Right renal cortex interstitium (tissue), 3 donors: ENCODE data around the gene FCGR2B. TPM values are rescaled to one million over a fixed set of nuclear protein-coding genes. Genes with fewer than 3 reads are reported as not detected.

Experiments used
- DNase-seq, 3 donors: peaks; one replicate each; pipeline ENCODE4 v3.0.0-alpha.2; 2013; ENCODE audit warnings: low read depth in 3 of 3, low spot score in 2 of 3
- polyA plus RNA-seq, 3 donors: library from polyadenylated mRNA; unstranded; fragments of 120-200 nt; gene quantifications; one replicate each; pipeline ENCODE4 v1.2.1, GENCODE V29; 2013; ENCODE audit not compliant: insufficient read length in 3 of 3

The FCGR2B gene
- polyA plus RNA-seq, 3 donors, result 0.29 to 1.6 (median 0.98) TPM

- peak in 1 of 3 donors; percentile 31 for DNase-seq
Measured at GRCh38 chr1:161727256-161727924, 64.4 kb downstream of the FCGR2B start.

Other genes with a start within 250 kb of the FCGR2B start
- gene FCGR2A, start 157.7 kb upstream of the FCGR2B start, polyA plus RNA-seq, result 1 to 10 TPM; 4.2 to 5.2 (median 4.8) TPM
- gene HSPA6, start 138.6 kb upstream of the FCGR2B start, polyA plus RNA-seq, result under 1 TPM; 0.28 to 0.46 (median 0.40) TPM
- 1 to 10 TPM; 1.8 to 1.9 (median 1.9) TPM for gene FCGR3A, start 113.3 kb upstream of the FCGR2B start, polyA plus RNA-seq
- under 1 TPM in 1 of 3 donors, not detected in 2; 0.88 TPM for gene FCGR3B, start 32.0 kb upstream of the FCGR2B start, polyA plus RNA-seq
- gene FCRLA, start 44.1 kb downstream of the FCGR2B start, polyA plus RNA-seq, result under 1 TPM; 0.15 to 0.65 (median 0.23) TPM
- gene FCRLB, start 58.4 kb downstream of the FCGR2B start, polyA plus RNA-seq, result 1 to 10 TPM; 3.3 to 5.3 (median 4.4) TPM
- gene DUSP12, start 86.6 kb downstream of the FCGR2B start, polyA plus RNA-seq, result 10 to 100 TPM; 34.6 to 43.7 (median 37.0) TPM
- 10 to 100 TPM; 34.2 to 36.0 (median 35.0) TPM for gene ATF6, start 103.2 kb downstream of the FCGR2B start, polyA plus RNA-seq